Skin epidermis (tissue), 12 donors: ENCODE data around the gene IQCF2.
"Not testable (repeated sequence)": the region's sequence is repeated elsewhere in the genome, so short reads cannot be mapped to it uniquely, and the experiment has no call there.

Experiments used
- H3K27ac ChIP-seq, 21 experiments: fragments of 200-600 bp; sonication (generic) in 11 of 21; one replicate each; pipeline ENCODE4 v1.5.0; 2020; ENCODE audit warnings: mild to moderate bottlenecking in 3 of 21, inconsistent platforms in 2 of 21, moderate library complexity in 2 of 21
- H3K4me3 ChIP-seq, 7 experiments: fragments of 200-600 bp; sonication (generic) in 2 of 7; one replicate each; pipeline ENCODE4 v1.5.0; 2020; ENCODE audit warnings: inconsistent platforms in 2 of 7, mild to moderate bottlenecking in 2 of 7, moderate library complexity in 1 of 7

The IQCF2 gene

GRCh38 chr3:51874889-51875288 is 13.5 kb downstream of the IQCF2 start:
- Histone ChIP-seq H3K27ac (no peak overlapping the region), H3K4me3 (no peak overlapping the region)

DNA sequence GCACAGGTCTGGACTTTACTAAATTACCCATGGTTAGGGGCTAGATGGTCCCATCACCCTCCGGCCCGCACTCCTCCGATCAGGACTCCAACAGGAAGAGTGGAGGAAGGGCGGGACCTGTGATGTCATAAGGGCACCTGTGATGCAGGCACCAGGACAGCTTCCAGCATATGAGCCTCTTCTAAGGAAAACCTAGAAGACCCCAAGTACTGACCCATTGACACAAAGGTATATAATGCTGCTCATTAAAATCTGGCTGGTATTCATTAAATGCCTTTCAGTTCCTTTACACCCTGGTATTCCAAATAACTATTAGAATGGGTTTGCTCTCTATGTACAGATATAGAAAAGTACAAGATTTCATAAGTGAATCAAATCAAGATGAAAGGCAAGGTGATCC is 14.1 kb downstream of the IQCF2 start, which contains the start of gene IQCF5:
TSS of gene IQCF5 (minus strand) at position 101 of the 400 bp plus-strand sequence. CDS start at position 31, 70 bp downstream.
- no peak within 1 kb of the TSS for H3K27ac ChIP-seq
- no peak within 1 kb of the TSS for H3K4me3 ChIP-seq

DNA sequence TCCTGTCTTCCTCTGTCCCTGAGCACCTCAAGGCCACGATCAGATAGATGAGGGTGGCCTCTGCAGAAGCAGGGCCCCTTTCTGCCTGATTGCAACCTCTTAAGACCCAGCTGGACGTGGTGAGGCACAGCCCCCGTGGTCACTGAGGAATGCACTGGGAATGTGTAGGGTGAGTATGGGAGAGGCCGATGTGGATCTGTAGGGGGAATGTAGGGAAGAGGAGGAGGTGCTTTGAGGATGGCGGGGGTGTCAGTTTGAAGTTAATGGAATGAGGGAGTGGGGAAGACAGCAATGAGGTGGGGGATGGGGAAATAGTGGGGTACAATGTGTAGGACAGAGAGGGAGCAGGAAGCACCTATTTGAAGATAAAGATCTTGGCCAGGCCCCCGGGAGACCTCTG is 14.8 kb downstream of the IQCF2 start:
- H3K4me3 ChIP-seq = no peak overlapping the region
- H3K27ac ChIP-seq = no peak overlapping the region

- H3K27ac ChIP-seq = no peak overlapping the region
- no peak overlapping the region for H3K4me3 ChIP-seq
Observed at GRCh38 chr3:51879937-51880336, 18.5 kb downstream of the IQCF2 start.

DNA sequence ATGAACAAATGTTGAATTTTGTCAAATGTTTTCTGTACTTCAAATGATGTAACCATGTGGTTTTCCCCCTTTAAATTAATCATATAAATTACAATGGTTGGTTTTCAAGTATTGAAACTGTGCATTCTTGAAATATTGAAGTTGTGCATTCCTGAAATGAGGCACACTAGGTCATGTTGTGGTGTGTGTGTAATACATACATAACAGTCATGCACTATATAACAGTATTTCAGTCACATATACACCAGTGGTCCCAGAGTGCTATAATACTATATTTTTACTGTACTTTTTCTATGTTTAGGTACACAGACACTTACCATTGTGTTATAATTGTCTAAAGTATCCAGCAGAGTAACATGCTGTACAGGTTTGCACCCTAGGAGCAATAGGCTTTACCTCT is 25.0 kb downstream of the IQCF2 start:
- Histone ChIP-seq H3K4me3 (no peak overlapping the region), H3K27ac (no peak overlapping the region)

DNA sequence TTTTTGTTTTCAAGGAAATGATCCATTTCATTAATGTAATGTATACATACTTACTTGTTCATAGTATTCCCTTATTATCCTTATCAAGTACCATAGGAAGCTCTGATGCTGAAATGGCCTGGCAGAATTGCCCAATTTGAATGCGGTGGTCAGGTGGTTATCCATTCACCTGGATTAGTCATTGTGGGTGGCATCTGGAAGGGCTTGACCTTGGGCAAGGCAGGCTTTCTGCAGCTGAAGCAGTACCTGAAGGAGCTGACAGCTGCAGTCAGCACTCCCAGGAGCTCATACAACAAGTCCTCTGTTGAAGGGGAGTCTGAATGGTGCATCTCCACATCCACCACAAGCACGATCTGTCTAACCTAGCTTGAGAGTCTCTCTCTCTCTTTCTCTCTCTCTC is 26.2 kb downstream of the IQCF2 start:
- H3K4me3 ChIP-seq = no peak overlapping the region
- H3K27ac ChIP-seq = no peak overlapping the region

GRCh38 chr3:51888463-51889105 is 27.2 kb downstream of the IQCF2 start:
- H3K4me3 ChIP-seq = no peak overlapping the region

GRCh38 chr3:51891242-51892039 is 30.0 kb downstream of the IQCF2 start:
- Histone ChIP-seq H3K4me3 (no peak overlapping the region), H3K27ac (no peak overlapping the region)

More at GRCh38 chr3:51888463-51889105, 27.2 kb downstream of the IQCF2 start:
- no peak overlapping the region for H3K27ac ChIP-seq

GRCh38 chr3:51894391-51894790 is 33.0 kb downstream of the IQCF2 start:
- Histone ChIP-seq H3K4me3 (no peak overlapping the region), H3K27ac (no peak overlapping the region)

- Histone ChIP-seq H3K4me3 (no peak overlapping the region), H3K27ac (no peak overlapping the region)
Observed at GRCh38 chr3:51894939-51895338, 33.5 kb downstream of the IQCF2 start.

- Histone ChIP-seq H3K27ac (no peak overlapping the region), H3K4me3 (no peak overlapping the region)
Observed at GRCh38 chr3:51896607-51897305, 35.3 kb downstream of the IQCF2 start.

DNA sequence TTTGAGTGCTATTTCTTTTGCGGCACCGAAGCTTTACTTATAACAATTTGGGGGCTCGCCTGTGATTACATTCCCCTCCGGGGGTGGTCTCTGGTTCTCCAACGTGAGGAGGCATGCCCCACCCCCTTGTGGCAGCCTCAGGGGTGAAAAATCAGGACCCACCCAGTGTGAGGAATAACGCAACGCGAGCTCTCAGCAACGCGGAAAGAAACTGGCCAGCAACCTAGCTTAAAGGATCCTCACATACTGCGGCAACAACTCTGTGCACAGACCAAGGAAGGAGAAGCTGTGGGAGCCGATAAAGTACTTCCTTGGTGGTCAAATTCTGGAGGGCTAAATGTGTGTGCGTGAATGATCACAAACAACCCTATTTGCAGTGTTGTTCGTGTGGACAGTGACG is 36.0 kb downstream of the IQCF2 start:
- H3K4me3 ChIP-seq = no peak overlapping the region
- H3K27ac ChIP-seq = no peak overlapping the region

- not testable (repeated sequence) for H3K27ac ChIP-seq, H3K4me3 ChIP-seq
Observed at GRCh38 chr3:51900043-51900442, 38.6 kb downstream of the IQCF2 start.

DNA sequence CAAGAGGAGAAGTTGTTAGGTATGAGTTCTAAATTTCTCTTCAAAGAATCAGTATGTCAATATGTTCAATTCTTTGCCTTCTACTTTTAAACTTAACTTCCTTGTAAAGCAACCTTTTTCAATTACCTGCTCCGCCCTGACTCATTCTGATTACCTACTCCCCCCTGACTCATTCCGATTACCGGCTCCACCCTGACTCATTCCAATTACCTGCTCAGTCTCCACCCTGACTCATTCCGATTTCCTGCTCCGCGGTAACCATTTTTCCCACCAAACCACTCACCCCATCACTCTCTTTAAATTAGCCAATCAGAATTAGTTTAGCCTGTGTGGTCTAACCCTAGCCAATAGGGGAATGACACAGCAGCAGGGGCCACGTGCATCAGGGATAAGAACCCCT is 40.9 kb downstream of the IQCF2 start:
- H3K4me3 ChIP-seq, H3K27ac ChIP-seq: not testable (repeated sequence)

- Histone ChIP-seq H3K27ac (no peak overlapping the region), H3K4me3 (no peak overlapping the region)
Observed at GRCh38 chr3:51904034-51904823, 42.8 kb downstream of the IQCF2 start.

DNA sequence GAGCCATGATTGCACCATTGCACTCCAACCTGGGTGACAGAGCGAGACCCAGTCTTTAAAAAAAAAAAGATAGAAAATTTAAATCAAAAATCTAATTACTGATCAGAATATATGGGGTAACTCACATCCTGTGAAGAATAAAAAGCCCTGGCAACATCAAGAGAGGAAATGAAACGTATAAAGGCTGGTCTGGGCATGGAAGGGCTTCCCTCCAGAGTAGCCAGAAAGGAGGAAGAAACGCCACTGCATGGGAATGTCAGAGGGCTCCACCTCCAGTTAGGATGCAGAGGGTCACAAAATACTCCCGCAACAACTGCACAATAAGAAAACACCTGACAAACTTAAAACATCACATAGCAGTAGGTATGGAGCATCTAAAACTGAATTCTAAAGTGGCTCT is 46.6 kb downstream of the IQCF2 start:
- Histone ChIP-seq H3K27ac (no peak overlapping the region), H3K4me3 (no peak overlapping the region)
